Parathyroid adenoma (tissue), 2 donors: ENCODE measurements around the gene NOC2L.

Source experiments
- H2AFZ ChIP-seq: fragments of 300-600 bp; sonication (generic); one replicate; pipeline ENCODE4 v1.7.0; 2017; ENCODE audit warnings: antibody characterized with exemption, mild to moderate bottlenecking
- H3K27ac ChIP-seq: fragments of 300-600 bp; sonication (generic); one replicate; pipeline ENCODE4 v1.7.0; 2017
- H3K27me3 ChIP-seq: fragments of 300-600 bp; sonication (generic); one replicate; pipeline ENCODE4 v1.7.0; 2017; ENCODE audit warnings: low read length; ENCODE audit not compliant: control insufficient read depth, insufficient read depth
- H3K36me3 ChIP-seq: fragments of 300-600 bp; sonication (generic); one replicate; pipeline ENCODE4 v1.7.0; 2017; ENCODE audit warnings: low read length; ENCODE audit not compliant: control insufficient read depth, insufficient read depth
- H3K4me1 ChIP-seq: fragments of 300-600 bp; sonication (generic); one replicate; pipeline ENCODE4 v1.7.0; 2017; ENCODE audit warnings: control low read depth
- H3K4me2 ChIP-seq: fragments of 300-600 bp; sonication (generic); one replicate; pipeline ENCODE4 v1.7.0; 2017; ENCODE audit warnings: low read length
- H3K4me3 ChIP-seq: fragments of 300-600 bp; sonication (generic); one replicate; pipeline ENCODE4 v1.7.0; 2017; ENCODE audit warnings: low read depth, low read length
- H3K79me2 ChIP-seq: fragments of 300-600 bp; sonication (generic); one replicate; pipeline ENCODE4 v1.7.0; 2017; ENCODE audit warnings: control low read depth
- H3K9ac ChIP-seq: fragments of 300-600 bp; sonication (generic); one replicate; pipeline ENCODE4 v1.7.0; 2017; ENCODE audit warnings: mild to moderate bottlenecking
- H3K9me3 ChIP-seq: fragments of 300-600 bp; sonication (generic); one replicate; pipeline ENCODE4 v1.7.0; 2017; ENCODE audit warnings: low read length; ENCODE audit not compliant: control insufficient read depth
- TF ChIP-seq, protein P1 (sequence below): fragments of 300-600 bp; sonication (generic); IDR thresholded peaks from one replicate; pipeline ENCODE4 v1.7.0; 2017; ENCODE audit warnings: antibody characterized with exemption, mild to moderate bottlenecking
- donor health status: primary hyperparathyroidism.

The NOC2L gene

DNA sequence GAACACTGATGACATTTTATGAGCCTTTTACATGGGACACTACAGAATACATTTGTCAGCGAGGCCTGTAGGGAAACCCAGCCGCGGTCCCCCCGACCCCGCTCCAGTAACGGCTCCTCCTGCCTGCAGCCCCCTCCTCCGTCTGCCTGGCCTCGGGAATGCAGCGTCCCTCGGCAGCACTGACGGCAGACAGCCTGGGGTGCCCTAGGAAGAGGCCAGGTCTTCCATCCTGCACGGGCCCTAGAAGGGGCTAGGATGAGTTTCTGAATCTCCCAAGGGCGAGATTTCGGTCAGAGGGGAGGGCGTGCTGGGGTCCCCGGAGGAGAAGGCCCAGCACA, 26.9 kb downstream of the NOC2L start:
- no peaks in the 10 kb centered on the region for H3K79me2 ChIP-seq
- H3K4me2 ChIP-seq, result no peak overlapping the region
- H2AFZ ChIP-seq, result no peak overlapping the region
- no peaks in the 10 kb centered on the region for H3K9me3 ChIP-seq
- TF ChIP-seq, protein P1, sequence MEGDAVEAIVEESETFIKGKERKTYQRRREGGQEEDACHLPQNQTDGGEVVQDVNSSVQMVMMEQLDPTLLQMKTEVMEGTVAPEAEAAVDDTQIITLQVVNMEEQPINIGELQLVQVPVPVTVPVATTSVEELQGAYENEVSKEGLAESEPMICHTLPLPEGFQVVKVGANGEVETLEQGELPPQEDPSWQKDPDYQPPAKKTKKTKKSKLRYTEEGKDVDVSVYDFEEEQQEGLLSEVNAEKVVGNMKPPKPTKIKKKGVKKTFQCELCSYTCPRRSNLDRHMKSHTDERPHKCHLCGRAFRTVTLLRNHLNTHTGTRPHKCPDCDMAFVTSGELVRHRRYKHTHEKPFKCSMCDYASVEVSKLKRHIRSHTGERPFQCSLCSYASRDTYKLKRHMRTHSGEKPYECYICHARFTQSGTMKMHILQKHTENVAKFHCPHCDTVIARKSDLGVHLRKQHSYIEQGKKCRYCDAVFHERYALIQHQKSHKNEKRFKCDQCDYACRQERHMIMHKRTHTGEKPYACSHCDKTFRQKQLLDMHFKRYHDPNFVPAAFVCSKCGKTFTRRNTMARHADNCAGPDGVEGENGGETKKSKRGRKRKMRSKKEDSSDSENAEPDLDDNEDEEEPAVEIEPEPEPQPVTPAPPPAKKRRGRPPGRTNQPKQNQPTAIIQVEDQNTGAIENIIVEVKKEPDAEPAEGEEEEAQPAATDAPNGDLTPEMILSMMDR, result no peak
- no peak overlapping the region for H3K9ac ChIP-seq
- H3K4me3 ChIP-seq, result no peak overlapping the region
- H3K36me3 ChIP-seq, result no peaks in the 10 kb centered on the region
- no peaks in the 10 kb centered on the region for H3K4me1 ChIP-seq
- no peaks in the 10 kb centered on the region for H3K27me3 ChIP-seq
- no peak overlapping the region for H3K27ac ChIP-seq

DNA sequence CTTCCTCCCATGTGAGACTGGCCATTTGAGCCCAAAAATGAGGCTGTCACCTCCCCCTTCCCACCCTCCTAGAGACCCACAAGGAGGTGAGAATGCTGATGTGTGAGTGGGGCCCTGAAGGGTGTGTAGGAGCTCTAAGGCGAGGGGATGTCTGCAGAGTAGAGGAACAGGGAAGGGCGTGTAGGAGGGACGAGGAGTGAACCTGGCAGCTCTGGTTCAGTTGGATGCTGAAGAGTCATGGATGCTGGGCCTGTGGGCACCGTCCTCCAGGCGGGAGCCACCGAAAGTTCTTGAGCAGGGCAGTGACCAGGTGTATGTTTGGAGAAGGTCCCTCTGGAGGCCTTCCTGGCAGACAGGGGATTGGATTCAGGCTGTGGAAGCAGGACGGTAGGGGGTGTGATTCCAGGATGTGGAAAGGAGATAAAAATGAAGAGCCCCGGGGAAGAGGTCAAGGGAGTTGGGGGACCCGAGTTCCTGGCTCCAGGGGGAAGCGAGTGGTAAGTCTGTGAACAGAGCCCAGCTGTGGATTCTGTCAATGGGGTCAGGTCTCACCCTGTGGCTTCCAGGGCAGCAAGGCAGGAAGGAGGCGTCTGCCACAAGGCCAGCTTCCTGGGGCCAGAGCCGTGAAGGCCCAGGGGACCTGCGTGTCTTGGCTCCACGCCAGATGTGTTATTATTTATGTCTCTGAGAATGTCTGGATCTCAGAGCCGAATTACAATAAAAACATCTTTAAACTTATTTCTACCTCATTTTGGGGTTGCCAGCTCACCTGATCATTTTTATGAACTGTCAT, 27.5 kb downstream of the NOC2L start:
- TF ChIP-seq, protein P1, result no peak
- no peaks in the 10 kb centered on the region for H3K36me3 ChIP-seq

DNA sequence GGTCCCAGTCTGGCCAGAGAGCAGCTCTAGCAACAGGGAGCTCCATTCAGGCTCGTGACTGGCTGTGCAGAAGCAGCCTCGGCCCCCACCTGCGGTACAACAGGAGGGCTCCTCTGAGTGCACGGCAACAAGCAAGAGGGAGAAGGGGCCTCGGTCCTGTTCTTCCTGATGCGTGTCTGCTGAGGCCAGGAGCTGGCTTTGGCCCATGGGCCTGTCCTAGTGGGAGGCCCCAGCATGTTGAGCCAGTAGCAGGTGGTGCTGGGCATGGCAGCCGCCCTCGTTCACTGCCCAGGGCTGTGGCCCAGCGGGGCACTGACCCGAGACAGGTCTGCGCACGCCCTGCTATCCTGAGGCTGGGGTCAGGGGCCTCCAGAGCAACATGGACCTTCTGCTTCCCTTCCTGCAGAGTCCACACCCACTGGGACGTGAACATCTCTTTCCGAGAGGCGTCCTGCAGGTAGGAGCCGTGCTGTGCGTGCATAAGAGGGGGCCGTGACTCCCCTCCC, 28.4 kb downstream of the NOC2L start:
- no peak overlapping the region for H3K4me2 ChIP-seq
- no peaks in the 10 kb centered on the region for H3K36me3 ChIP-seq
- H3K4me1 ChIP-seq, result no peaks in the 10 kb centered on the region
- no peak overlapping the region for H3K4me3 ChIP-seq
- H3K79me2 ChIP-seq, result no peaks in the 10 kb centered on the region
- H2AFZ ChIP-seq, result no peak overlapping the region
- no peaks in the 10 kb centered on the region for H3K27me3 ChIP-seq
- H3K27ac ChIP-seq, result no peak overlapping the region
- no peaks in the 10 kb centered on the region for H3K9me3 ChIP-seq
- TF ChIP-seq, protein P1, result no peak
- no peak overlapping the region for H3K9ac ChIP-seq

More for the DNA sequence above, 27.5 kb downstream of the NOC2L start:
- H3K9me3 ChIP-seq, result no peaks in the 10 kb centered on the region
- no peak overlapping the region for H3K9ac ChIP-seq
- no peak overlapping the region for H2AFZ ChIP-seq
- no peaks in the 10 kb centered on the region for H3K27me3 ChIP-seq
- no peak overlapping the region for H3K4me2 ChIP-seq
- H3K4me1 ChIP-seq, result no peaks in the 10 kb centered on the region
- H3K27ac ChIP-seq, result no peak overlapping the region
- no peaks in the 10 kb centered on the region for H3K79me2 ChIP-seq
- H3K4me3 ChIP-seq, result no peak overlapping the region

DNA sequence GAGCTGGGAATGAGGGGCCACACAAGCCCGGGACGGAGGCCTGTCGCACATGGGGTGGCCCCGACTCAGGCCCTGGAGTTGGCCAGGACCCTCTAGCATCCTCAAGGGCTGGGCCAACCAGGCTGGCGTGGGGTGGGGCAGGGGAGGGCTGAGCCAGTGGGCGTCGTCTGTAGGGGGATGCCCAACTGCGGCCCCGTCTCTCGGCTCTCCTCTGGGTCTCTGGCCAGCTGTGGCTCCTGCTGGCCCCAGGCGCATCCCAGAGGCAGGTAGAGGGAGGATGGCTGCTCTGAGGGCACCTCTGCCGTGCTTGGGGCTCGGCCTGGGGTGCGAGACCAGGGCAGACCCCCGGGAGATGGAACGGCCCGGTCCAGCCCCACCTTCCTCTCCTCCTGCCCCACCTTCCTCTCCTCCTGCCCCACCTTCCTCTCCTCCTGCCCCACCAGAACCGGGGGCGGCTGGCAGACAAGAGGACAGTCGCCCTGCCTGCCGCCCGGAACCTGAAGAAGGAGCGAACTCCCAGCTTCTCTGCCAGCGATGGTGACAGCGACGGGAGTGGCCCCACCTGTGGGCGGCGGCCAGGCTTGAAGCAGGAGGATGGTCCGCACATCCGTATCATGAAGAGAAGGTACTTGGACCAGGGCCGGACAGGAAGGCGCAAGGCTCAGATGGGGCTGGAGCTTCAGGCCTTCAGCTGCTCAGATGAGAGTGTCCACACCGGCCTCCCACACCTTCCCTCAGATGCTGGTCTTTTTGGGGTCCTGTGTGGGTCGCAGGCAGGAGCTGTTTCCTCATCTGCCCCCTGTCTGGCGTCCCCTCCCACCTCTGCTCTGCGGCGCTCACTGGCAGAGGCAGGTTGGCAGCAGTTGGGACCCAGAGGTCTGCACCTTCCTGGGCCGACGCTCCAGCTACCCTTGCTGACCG, 29.1 kb downstream of the NOC2L start:
- TF ChIP-seq, protein P1, result no peak
- no peak overlapping the region for H2AFZ ChIP-seq
- no peaks in the 10 kb centered on the region for H3K79me2 ChIP-seq
- H3K27me3 ChIP-seq, result no peaks in the 10 kb centered on the region
- H3K4me3 ChIP-seq, result no peak overlapping the region
- no peaks in the 10 kb centered on the region for H3K36me3 ChIP-seq
- no peaks in the 10 kb centered on the region for H3K9me3 ChIP-seq
- H3K4me2 ChIP-seq, result no peak overlapping the region
- no peaks in the 10 kb centered on the region for H3K4me1 ChIP-seq
- H3K9ac ChIP-seq, result no peak overlapping the region
- no peak overlapping the region for H3K27ac ChIP-seq
